Natural killer cell (primary cell): ENCODE measurements around the gene SAFB2. TPM values are rescaled to one million over a fixed set of nuclear protein-coding genes. Genes with fewer than 3 reads are reported as not detected.

Source experiments
- ATAC-seq, 3 donors: fragments of 150-1000 bp in 2 of 3; fragments of 200-7000 bp in 1 of 3; cut with Tn5 transposase; 1 replicate in 1 of 3; 2 replicates in 2 of 3; pipeline ENCODE4 v1.10.0; 2021; ENCODE audit warnings: mild to moderate bottlenecking in 2 of 3, moderate library complexity in 2 of 3
- DNase-seq, 2 donors: peaks; one replicate each; pipeline versions ENCODE4 v3.0.0 to v3.0.0-alpha.2; 2013 to 2021; ENCODE audit warnings: mixed read lengths in 1 of 2
- H3K27ac ChIP-seq: one replicate; pipeline ENCODE4 v1.5.1; 2013; ENCODE audit warnings: mild to moderate bottlenecking, low read length
- H3K27me3 ChIP-seq: one replicate; pipeline ENCODE4 v1.6.1; 2013; ENCODE audit warnings: low read length; ENCODE audit not compliant: control insufficient read depth, insufficient read depth
- H3K36me3 ChIP-seq: one replicate; pipeline ENCODE4 v1.6.1; 2013; ENCODE audit warnings: low read length; ENCODE audit not compliant: control insufficient read depth, insufficient read depth
- H3K4me1 ChIP-seq: one replicate; pipeline ENCODE4 v1.6.1; 2013; ENCODE audit warnings: low read length; ENCODE audit not compliant: control insufficient read depth, insufficient read depth
- H3K4me3 ChIP-seq: one replicate; pipeline ENCODE4 v1.5.1; 2013; ENCODE audit warnings: low read length
- H3K9me3 ChIP-seq: one replicate; pipeline ENCODE4 v1.6.1; 2013; ENCODE audit warnings: low read length; ENCODE audit not compliant: control insufficient read depth, insufficient read depth
- H3K27ac Mint-ChIP-seq, 2 donors: one replicate each; pipeline ENCODE4 v1.8.0; 2022; ENCODE audit warnings: mild to moderate bottlenecking in 2 of 2, mixed read lengths in 2 of 2, moderate library complexity in 1 of 2
- H3K27me3 Mint-ChIP-seq, 2 donors: one replicate each; pipeline ENCODE4 v1.8.0; 2022; ENCODE audit warnings: low read depth in 2 of 2, mixed read lengths in 2 of 2
- H3K36me3 Mint-ChIP-seq: one replicate; pipeline ENCODE4 v1.8.0; 2022; ENCODE audit warnings: mixed read lengths
- H3K4me1 Mint-ChIP-seq, 2 donors: one replicate each; pipeline ENCODE4 v1.8.0; 2022; ENCODE audit warnings: mixed read lengths in 2 of 2
- H3K4me3 Mint-ChIP-seq: one replicate; pipeline ENCODE4 v1.8.0; 2022; ENCODE audit warnings: mild to moderate bottlenecking, moderate library complexity, mixed read lengths
- H3K9me3 Mint-ChIP-seq, 2 donors: one replicate each; pipeline ENCODE4 v1.8.0; 2022; ENCODE audit warnings: mixed read lengths in 2 of 2
- WGBS: methylation state at CpG from one replicate; pipeline ENCODE4 v1.1.7; 2013; ENCODE audit warnings: missing lambda C conversion rate; ENCODE audit not compliant: insufficient coverage; 5-methylcytosine and 5-hydroxymethylcytosine counted together
- intact Hi-C: fragments of 100-400 bp; cut with micrococcal nuclease; formaldehyde crosslinking; loops from one replicate; pipeline ENCODE4 v1.14.2; 2022
- total RNA-seq, 4 donors: library from RNA; stranded (reverse); fragments of 120-200 nt in 1 of 4; gene quantifications; one replicate each; pipeline versions ENCODE4 v1.2.3 to v1.2.4, GENCODE V29; 2013 to 2022
- TF ChIP-seq, protein P1 (sequence below): fragments of 200-600 bp; IDR thresholded peaks from one replicate; pipeline ENCODE4 v1.8.0; 2022; ENCODE audit warnings: antibody characterized with exemption

SAFB2 gene
- total RNA-seq, 3 donors from 2014 or later (not counting 1 experiment from before 2014, with no cell fraction given), result 232 to 264 (median 258) TPM

DNA sequence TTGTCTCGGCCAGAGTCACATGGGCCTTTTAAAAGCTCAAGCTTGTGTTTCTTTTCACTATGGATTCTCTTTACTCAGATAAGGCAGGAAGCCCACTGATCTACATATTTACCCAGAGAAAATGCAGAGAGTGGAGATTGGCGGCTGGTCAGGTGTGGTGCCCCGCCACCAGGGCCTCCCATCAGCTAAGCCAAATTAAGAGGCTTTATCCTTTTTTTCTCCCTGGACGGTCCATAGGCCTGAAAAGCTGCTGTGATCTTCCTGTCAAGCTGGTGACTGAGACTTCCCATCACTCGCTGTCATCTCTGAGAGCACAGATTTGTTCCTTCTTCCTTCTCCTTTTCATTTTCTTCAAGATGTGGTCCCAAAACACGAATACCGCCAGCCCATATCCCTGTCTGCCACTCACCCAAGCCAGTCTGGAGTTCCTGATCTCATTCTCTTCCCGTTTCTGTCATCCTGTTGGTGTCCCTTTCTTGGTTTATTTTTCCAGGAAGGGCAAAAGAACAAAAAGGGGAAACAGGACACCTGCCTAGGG is 2.2 kb upstream of the SAFB2 start:
- Histone ChIP-seq H3K9me3 (no peaks in the 10 kb centered on the region), H3K27ac (peak overlapping the region; percentile 99), H3K27me3 (no peaks in the 10 kb centered on the region), H3K36me3 (peaks cover 57% of the 10 kb centered on the region), H3K4me1 (peaks cover 69% of the 10 kb centered on the region), H3K4me3 (no peak overlapping the region)
- Mint-ChIP-seq H3K4me1 (peaks cover 78 to 81% of the 10 kb centered on the region in 2 donors), H3K27ac (peak overlapping the region; percentile 99 to 100), H3K27me3 (no peaks in the 10 kb centered on the region), H3K4me3 (peak overlapping the region; percentile 93), H3K36me3 (peaks cover 6% of the 10 kb centered on the region), H3K9me3 (no peaks in the 10 kb centered on the region)
- intact Hi-C loops, result no loop called here
- TF ChIP-seq, protein P1, sequence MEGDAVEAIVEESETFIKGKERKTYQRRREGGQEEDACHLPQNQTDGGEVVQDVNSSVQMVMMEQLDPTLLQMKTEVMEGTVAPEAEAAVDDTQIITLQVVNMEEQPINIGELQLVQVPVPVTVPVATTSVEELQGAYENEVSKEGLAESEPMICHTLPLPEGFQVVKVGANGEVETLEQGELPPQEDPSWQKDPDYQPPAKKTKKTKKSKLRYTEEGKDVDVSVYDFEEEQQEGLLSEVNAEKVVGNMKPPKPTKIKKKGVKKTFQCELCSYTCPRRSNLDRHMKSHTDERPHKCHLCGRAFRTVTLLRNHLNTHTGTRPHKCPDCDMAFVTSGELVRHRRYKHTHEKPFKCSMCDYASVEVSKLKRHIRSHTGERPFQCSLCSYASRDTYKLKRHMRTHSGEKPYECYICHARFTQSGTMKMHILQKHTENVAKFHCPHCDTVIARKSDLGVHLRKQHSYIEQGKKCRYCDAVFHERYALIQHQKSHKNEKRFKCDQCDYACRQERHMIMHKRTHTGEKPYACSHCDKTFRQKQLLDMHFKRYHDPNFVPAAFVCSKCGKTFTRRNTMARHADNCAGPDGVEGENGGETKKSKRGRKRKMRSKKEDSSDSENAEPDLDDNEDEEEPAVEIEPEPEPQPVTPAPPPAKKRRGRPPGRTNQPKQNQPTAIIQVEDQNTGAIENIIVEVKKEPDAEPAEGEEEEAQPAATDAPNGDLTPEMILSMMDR, result no peak
- 38% methylated on average over 7 of the region's 8 CpGs for WGBS
- ATAC-seq, result no peak
- no peak for DNase-seq

DNA sequence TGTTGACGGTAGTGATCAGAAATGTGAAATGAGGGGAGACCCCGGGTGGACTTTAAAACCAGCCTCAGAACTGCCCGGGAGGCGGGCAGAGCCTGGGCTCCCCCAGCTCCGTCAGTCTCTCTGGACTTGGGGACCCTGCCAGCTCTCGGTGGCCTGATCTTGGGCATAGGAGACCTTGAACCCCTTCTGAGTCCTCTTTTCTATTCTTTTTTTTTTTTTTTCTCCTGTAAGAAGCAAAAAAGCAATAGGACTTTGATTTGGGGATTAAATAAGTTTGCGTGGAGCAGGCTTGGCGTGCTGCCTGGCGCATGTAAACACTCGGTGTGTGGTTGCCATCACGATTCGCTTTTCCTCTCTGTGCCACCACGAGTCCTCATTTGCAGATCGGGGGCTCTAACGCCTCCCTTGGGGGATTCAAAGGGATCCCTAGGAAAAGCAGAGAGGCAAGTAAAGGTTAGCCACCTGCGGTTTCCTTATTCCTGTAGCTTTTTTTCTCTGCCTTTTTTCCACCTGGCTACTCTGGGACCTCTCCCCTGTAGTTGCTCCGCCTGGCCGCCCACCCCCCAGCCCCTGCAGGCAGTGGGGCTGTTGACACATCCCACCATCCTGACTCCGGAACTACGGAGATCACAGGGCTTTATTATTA is 1.6 kb upstream of the SAFB2 start:
- WGBS, result 2% methylated on average over 20 of the region's 20 CpGs
- H3K27me3 ChIP-seq, result no peaks in the 10 kb centered on the region
- intact Hi-C loops, result no loop called here
- peak overlapping the region; percentile 99 for H3K27ac ChIP-seq
- DNase-seq (peak in 1 of 2 donors; percentile 62), ATAC-seq (no peak)
- H3K9me3 ChIP-seq, result no peaks in the 10 kb centered on the region
- Mint-ChIP-seq H3K4me1 (peaks cover 84% of the 10 kb centered on the region in 2 donors), H3K36me3 (peaks cover 6% of the 10 kb centered on the region), H3K9me3 (no peaks in the 10 kb centered on the region), H3K27ac (peak overlapping the region; percentile 99 to 100), H3K27me3 (no peaks in the 10 kb centered on the region), H3K4me3 (peak overlapping the region; percentile 93)
- TF ChIP-seq, protein P1, result no peak
- H3K4me1 ChIP-seq, result peaks cover 70% of the 10 kb centered on the region
- H3K4me3 ChIP-seq, result peak overlapping the region; percentile 99
- H3K36me3 ChIP-seq, result peaks cover 54% of the 10 kb centered on the region

DNA sequence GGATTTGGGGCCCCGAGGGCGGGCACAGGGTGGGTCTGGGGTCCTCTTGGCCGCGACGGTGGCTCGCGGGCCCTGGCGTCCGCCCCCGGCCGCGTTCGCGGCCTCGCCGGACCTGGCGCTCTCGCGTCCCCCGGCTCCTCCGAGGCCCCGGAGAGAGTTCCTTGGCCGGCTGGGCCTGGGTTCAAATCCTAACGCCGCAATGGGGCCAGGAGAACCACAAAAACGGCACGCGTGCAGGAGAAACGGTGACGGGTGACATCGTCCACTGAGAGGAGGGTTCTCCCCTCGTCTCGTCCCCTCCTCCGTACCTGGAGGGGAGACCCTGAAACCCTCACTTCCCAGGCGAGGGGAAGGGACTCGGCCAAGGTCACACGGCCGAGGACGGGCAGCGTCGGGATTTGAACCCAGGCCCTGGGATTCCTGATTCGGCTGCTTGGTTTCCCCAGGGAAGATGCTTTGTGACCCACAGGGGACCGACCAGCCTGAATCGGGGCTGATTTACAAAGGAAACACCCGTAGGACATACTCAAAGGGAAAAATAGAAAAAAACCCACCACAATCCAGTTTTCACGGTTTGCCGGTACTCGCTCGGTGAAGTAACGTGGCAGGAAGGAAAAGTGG is 931 bp upstream of the SAFB2 start:
- whole genome bisulfite sequencing, result 0% methylated on average over 50 of the region's 50 CpGs
- peak overlapping the region; percentile 99 for H3K27ac ChIP-seq
- intact Hi-C loops, result loop anchor here (1.0 to 2.0 kb wide), 2 partner anchors 57 to 97 kb away; partner anchors contain the start of genes CATSPERD, HSD11B1L, LONP1 and MICOS13
- no peaks in the 10 kb centered on the region for H3K9me3 ChIP-seq
- H3K36me3 ChIP-seq, result peaks cover 53% of the 10 kb centered on the region
- TF ChIP-seq, protein P1, result no peak
- Mint-ChIP-seq H3K4me3 (peak overlapping the region; percentile 99), H3K36me3 (peaks cover 6% of the 10 kb centered on the region), H3K27ac (peak overlapping the region; percentile 99 to 100), H3K9me3 (no peaks in the 10 kb centered on the region), H3K4me1 (peaks cover 84% of the 10 kb centered on the region in 2 donors), H3K27me3 (no peaks in the 10 kb centered on the region)
- peaks cover 70% of the 10 kb centered on the region for H3K4me1 ChIP-seq
- H3K27me3 ChIP-seq, result no peaks in the 10 kb centered on the region
- DNase-seq (no peak), ATAC-seq (no peak)
- peak overlapping the region; percentile 99 for H3K4me3 ChIP-seq
